GM12891 (cell line): Measurements from ENCODE around the gene RNF150.

Experiments
- DNase-seq: peaks from one replicate; pipeline ENCODE4 v3.0.0; 2011; ENCODE audit warnings: low spot score; ENCODE audit not compliant: insufficient read length
- FAIRE-seq: peaks from 2 replicates; lab custom pipeline; 2011; peaks lifted over from hg19 to GRCh38; lab: Jason Lieb, UNC
- PAX5 ChIP-seq: IDR thresholded peaks from 2 replicates; pipeline ENCODE4 v1.6.1; 2011; ENCODE audit warnings: low read length, moderate library complexity, mild to moderate bottlenecking; ENCODE audit not compliant: insufficient read depth, severe bottlenecking
- POLR2A ChIP-seq: IDR thresholded peaks from 2 replicates; pipeline ENCODE4 v1.6.1; 2011; ENCODE audit warnings: low read depth, low read length, control low read depth
- POLR2AphosphoS5 ChIP-seq: IDR thresholded peaks from 2 replicates; pipeline ENCODE4 v1.6.1; 2011; ENCODE audit warnings: low read depth, low read length, control low read depth
- POU2F2 ChIP-seq: IDR thresholded peaks from 2 replicates; pipeline ENCODE4 v1.6.1; 2011; ENCODE audit warnings: low read depth, mild to moderate bottlenecking, control low read depth, low read length, moderate library complexity
- SPI1 ChIP-seq: IDR thresholded peaks from 2 replicates; pipeline ENCODE4 v1.6.1; 2011; ENCODE audit warnings: low read depth, low read length, control low read depth
- TAF1 ChIP-seq: IDR thresholded peaks from 2 replicates; pipeline ENCODE4 v1.6.1; 2011; ENCODE audit warnings: low read depth, low read length, control low read depth

RNF150 gene

GRCh38 chr4:141117935-141118334 lies 15.3 kb downstream of the RNF150 start:
- FAIRE-seq (no peak), DNase-seq (no peak)
- TF ChIP-seq SPI1 (no peak), TAF1 (no peak), POLR2AphosphoS5 (no peak), PAX5 (no peak), POLR2A (no peak), POU2F2 (no peak)

- DNase-seq: no peak
- no peak for TF ChIP-seq TAF1
- no peak for FAIRE-seq
Measured at GRCh38 chr4:141109983-141110382, 23.3 kb downstream of the RNF150 start.

- FAIRE-seq (no peak), DNase-seq (no peak)
- TF ChIP-seq POU2F2 (no peak), TAF1 (no peak), POLR2A (no peak), SPI1 (no peak), PAX5 (no peak), POLR2AphosphoS5 (no peak)
Measured at GRCh38 chr4:141107927-141108326, 25.3 kb downstream of the RNF150 start.

- DNase-seq (no peak), FAIRE-seq (no peak)
- TF ChIP-seq POLR2AphosphoS5 (no peak), TAF1 (no peak), SPI1 (no peak), POU2F2 (no peak), POLR2A (no peak), PAX5 (no peak)
Measured at GRCh38 chr4:141102367-141102766, 30.9 kb downstream of the RNF150 start.

- DNase-seq (no peak), FAIRE-seq (no peak)
- no peak for TF ChIP-seq TAF1
- no peak for TF ChIP-seq POU2F2
- no peak for TF ChIP-seq SPI1
- TF ChIP-seq POLR2A: no peak
- no peak for TF ChIP-seq PAX5
- no peak for TF ChIP-seq POLR2AphosphoS5
Measured at GRCh38 chr4:141101511-141101910, 31.8 kb downstream of the RNF150 start.

GRCh38 chr4:141099326-141099725 lies 33.9 kb downstream of the RNF150 start:
- DNase-seq (no peak), FAIRE-seq (no peak)
- TF ChIP-seq PAX5: no peak
- TF ChIP-seq POLR2A: no peak
- TF ChIP-seq SPI1: no peak
- TF ChIP-seq POLR2AphosphoS5: no peak
- no peak for TF ChIP-seq TAF1
- TF ChIP-seq POU2F2: no peak

GRCh38 chr4:141098163-141098562 lies 35.1 kb downstream of the RNF150 start:
- FAIRE-seq: no peak
- TF ChIP-seq SPI1: no peak
- no peak for TF ChIP-seq POU2F2
- no peak for TF ChIP-seq POLR2AphosphoS5
- TF ChIP-seq PAX5: no peak
- TF ChIP-seq TAF1: no peak
- no peak for DNase-seq

- no peak for TF ChIP-seq POLR2AphosphoS5
- TF ChIP-seq POU2F2: no peak
- TF ChIP-seq POLR2A: no peak
- TF ChIP-seq TAF1: no peak
- no peak for TF ChIP-seq SPI1
- TF ChIP-seq PAX5: no peak
- FAIRE-seq (no peak), DNase-seq (no peak)
Measured at GRCh38 chr4:141090473-141090872, 42.8 kb downstream of the RNF150 start.

GRCh38 chr4:141081921-141082395 lies 51.3 kb downstream of the RNF150 start:
- FAIRE-seq (no peak), DNase-seq (no peak)
- TF ChIP-seq TAF1: no peak
- TF ChIP-seq PAX5: no peak
- TF ChIP-seq POLR2AphosphoS5: no peak
- TF ChIP-seq POLR2A: no peak
- no peak for TF ChIP-seq SPI1
- TF ChIP-seq POU2F2: no peak

- DNase-seq: no peak
- no peak for TF ChIP-seq POLR2A
- no peak for TF ChIP-seq POU2F2
- no peak for TF ChIP-seq TAF1
- TF ChIP-seq SPI1: no peak
- no peak for TF ChIP-seq POLR2AphosphoS5
- no peak for TF ChIP-seq PAX5
- no peak for FAIRE-seq
Measured at GRCh38 chr4:141080668-141081067, 52.6 kb downstream of the RNF150 start.

GRCh38 chr4:141079393-141079930 lies 53.8 kb downstream of the RNF150 start:
- TF ChIP-seq POU2F2: no peak
- DNase-seq: no peak
- FAIRE-seq: no peak
